Daoy (cell line): ENCODE results near the gene GSTA5. TPM values are rescaled to one million over a fixed set of nuclear protein-coding genes. Genes with fewer than 3 reads are reported as not detected.
A peak's percentile ranks its signal among the peaks of the same experiment; 100 is the strongest.
"Not testable (repeated sequence)": the region's sequence is repeated elsewhere in the genome, so short reads cannot be mapped to it uniquely, and the experiment has no call there.

Source experiments
- DNase-seq: peaks from one replicate; pipeline ENCODE4 v3.0.0-alpha.2; 2015; ENCODE audit warnings: low read depth
- total RNA-seq: library from RNA; depleted of rRNA; stranded (reverse); fragments of >200 nt; shearing (Covaris generic); gene quantifications from 2 replicates; pipeline ENCODE4 v1.2.3, GENCODE V29; 2014; rRNA removed

GSTA5 gene
- total RNA-seq: not detected in 2 replicates

DNA sequence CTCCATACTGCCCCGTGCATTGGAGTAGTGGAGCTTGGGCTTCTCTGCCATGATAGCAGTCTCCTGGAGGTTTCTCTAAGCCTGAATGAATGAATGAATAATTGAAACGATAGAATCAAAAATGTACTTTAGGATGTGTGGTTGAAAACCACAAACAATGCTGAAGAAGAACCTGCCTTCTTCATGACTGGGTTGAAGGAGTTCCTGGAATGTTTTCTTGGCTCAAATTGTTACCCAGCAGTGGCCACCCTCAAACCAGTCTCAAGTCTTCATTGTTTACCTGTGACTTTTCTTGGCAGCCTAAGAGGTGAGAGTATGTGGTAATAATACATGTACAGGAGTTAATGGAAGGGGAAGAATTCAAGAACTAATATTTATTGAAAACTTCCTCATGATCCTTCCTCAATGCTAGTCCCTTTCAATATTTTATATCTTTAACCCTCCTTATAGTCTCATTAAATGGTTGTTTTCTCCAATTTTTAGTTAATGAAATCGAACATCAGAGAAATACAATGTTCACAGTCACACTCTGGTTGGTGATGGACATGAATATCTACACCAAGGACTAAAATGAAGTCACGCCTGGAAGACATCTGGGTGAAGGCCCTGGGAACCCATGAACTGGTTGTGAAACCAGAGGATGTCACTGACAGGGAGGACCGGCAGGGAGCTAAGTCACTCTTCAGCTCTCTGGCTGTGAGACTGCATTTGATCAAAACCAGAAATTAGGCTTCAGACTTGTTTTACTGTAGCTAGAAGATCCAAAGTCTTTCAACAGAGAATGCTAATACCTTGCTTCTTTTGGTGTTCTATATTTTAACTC, at the start of gene GSTA5:
GSTA5 (minus strand) TSS at position 51 of the 823 bp plus-strand sequence.
- no peak for DNase-seq

DNA sequence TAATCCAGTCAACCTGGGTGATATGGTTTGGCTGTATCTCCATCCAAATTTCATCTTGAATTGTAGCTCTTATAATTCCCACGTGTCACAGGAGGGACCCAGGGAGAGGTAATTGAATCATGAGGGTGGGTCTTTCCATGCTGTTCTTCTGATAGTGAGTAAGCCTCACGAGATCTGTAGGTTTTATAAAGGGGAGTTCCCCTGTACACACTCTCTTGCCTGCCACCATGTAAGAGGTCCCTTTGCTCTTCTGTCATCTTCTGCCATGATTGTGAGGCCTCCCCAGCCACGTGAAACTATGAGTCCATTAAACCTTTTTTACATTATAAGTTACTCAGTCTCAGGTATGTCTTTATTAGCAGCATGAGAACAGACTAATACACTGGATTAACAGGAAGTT, 49.4 kb upstream of the GSTA5 start:
- no peak for DNase-seq

DNA sequence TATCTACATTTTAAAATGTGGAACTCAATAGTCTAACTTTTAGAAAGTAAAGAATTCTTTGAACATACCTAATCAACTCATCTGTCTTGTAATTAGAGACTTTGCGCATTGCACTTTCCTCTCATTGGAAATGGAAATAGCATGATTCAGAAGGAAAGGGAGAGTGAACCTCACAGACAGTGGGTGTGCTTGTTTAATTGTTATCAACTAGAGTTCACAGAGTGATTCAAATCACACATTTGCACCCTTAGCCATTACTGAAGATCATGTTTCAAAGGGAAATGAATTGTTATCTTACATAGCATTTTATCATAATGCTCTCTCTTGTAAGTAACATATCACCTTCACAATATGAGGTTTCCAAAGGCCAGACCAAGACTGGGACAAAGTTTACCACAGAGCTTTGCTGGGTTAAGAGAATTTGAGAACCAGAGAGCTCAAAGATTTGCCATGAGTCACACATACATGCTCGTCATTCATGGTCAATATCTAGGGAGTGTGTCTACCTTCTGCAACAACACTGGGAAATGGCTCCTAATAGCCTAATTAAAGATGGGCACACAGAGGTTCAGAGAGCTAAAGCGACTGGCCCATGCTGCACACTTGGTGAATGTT, 47.4 kb upstream of the GSTA5 start:
- DNase-seq: peak; percentile 37

DNA sequence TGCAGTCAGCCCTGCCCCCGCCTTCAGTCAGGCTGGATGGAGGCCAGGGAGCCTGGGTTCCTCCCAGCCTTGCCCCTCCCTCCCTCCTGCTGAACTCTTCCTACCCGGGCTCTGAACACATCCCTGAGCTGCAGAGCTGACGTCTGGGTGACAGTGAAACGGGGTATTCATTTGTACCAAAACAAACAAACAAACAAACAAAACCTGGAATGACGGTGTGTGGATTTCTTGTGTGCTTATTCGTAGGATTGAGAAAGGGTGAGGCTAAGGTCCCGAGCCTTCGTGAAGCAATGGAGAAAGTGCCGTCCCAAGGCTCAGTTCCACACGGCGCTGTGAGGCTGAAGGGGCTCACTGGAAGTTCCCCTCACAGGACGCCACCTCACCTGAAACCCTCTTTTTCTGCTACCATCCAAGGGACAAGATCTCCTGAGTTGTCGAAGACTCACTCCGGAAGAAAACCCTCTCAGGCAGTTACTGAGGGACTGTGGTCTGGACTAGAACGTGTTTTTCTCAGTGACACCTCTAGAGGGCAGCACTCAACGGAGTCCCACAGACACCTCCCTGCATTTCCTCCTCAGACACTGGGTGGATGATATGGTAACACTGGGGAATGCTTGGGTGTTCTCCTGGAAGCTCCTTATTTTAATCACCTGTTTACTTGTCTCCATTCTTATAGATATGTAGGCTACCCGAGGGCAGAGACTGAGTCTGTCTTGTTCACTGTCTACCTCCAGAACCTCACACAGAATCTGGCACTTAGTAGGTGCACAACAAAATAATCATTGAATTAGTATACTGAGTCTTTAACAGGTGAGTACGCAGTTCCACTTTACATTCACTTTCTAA, 41.6 kb upstream of the GSTA5 start:
- peak; percentile 83 for DNase-seq

DNA sequence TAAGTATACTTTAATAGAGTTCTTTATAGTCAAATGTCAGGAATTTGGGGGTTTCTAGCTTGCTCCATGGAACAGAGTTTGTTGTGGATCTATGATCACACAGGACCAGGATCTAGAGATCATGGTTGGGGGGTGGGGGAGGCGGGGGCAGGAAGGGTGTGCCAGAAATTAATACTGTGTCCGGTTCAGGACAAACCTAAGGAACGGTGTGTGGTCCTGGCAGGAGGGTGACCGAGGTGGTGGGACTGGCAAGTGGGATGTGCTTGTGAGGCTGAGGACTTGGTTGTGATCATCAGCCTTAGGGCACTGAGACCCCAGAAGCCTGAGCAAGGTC, 41.0 kb upstream of the GSTA5 start:
- DNase-seq: no peak

DNA sequence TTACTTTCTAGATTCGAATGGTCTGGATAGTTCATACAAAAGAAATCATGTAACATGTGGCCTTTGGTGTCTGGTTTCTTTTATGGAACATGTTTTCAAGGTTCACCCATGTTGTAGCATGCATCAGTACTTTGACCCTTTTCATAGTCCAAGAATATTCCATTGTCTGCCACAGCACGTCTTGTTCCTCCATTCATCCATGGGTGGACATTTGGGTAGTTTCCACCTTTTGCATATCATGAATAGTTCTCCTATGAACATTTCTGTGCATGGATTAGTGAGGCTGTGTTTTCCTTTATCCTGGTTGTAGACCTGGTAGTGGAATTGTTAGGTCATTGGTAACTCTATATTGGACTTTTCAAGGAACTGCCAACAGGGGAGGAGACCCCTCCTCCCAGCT, 37.2 kb upstream of the GSTA5 start:
- no peak for DNase-seq

DNA sequence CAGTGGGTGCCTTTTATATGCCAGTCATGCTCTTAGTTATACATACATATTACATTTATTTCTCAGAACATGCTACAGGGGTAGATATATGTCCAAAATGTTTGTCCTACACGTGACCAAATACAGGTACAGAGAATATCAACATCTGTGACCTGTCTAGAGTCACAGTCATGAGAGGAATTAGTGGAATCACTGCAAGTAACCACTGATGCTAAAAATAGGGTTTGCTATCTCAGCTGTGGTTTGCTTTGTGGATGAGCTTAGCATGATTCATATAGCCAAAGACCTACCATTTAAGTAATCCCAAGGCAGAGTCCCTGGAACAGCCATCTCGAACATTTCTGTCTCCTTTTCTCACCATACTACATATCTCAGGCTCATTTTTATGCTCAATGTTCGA, 36.6 kb upstream of the GSTA5 start:
- peak; percentile 83 for DNase-seq

DNA sequence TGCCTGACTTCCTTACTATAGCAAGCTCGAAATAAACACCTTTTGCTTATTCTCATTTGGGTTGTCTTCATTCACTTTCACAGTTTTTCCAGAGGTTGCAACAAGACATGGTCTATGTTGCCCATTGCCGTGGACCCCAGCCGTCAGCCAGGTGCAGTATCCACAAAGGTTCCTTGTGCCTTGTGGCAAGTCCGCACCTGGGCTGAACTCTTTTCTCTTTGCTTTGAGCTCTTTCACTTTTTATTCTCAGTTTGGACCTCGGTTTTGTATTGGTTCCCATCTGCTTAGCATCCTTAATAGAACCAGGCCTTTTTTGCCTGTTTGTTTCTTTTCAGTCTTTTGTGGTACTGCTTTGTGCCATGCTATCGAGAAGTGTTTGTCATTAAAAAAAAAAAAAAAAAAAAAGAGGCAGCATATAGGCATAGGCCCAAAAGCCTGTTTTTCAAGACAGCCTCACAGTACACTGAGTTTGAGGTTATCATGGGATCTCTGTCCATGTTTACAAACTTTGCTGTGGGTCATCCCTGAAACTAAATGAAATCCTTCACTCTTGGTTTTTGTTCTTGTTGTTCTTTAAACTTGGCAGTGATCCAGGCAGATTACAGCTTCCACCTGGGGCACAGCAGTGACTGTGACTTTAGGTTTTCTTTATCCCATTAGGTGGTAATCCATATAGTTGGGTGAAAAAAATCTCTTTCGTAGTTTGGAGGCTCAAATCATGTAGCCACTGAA, 35.6 kb upstream of the GSTA5 start:
- no peak for DNase-seq

DNA sequence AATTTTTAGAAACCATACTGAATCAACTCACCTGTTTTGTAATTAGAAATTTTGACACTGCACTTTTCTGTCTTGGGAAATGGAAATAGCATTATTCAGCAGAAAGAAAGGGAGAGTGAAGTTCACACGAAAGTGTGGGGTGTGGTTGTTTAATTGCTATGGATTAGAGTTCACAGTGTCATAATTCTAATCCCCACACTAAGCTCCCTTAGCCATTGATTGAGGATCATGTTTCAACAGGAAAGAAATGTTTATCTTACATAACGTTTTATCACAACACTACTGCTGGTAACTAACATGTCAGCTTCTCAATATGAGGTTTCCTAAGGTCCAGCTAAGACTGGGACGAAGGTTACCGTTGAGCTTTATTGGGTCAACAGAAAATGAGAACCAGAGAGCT, 31.4 kb upstream of the GSTA5 start:
- no peak for DNase-seq

DNA sequence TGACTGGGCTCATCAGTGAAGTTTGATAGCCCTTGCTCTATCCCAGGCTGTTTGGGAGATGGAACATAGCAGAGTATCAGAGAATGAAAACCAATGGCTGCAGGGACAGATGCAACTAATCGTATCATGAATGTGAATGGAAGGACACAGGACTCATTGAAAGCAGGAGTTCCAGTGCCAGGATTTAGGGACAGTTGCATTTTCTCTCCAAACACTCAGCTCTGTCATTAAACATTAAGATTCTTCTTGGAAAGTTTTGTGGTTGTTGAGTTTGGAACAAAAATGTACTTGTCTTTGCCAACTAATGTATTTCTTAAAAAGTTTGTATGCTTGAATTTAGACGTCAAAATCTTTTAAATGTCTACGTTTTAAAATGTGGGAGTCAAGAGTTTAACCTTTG, 31.0 kb upstream of the GSTA5 start:
- DNase-seq: no peak

DNA sequence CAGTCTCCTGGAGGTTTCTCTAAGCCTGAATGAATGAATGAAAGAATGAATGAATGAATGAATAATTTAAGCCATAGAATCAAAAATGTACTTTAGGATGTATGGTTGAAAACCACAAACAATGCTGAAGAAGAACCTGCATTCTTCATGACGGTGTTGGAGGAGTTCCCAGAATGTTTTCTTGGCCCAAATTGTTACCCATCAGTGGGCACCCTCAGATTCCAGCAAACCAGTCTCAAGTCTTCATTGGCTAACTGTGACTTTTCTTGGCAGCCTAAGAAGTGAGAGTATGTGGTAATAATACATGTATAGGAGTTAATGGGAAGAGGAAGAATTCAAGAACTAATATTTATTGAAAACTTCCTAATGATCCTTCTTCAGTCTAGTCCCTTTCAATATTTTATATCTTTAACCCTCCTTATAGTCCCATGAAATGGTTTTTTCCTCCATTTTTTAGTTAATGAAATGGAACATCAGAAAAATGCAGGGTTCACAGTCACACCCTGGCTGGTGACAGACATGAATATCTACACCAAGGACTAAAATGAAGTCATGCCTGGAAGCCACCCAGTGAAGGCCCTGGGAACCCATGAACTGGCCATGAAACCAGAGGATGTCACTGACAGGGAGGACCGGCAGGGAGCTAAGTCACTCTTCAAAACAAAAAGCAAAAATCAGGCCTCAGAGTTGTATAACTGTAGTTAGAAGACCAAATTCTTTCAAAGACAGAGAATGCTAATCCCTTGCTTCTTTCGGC, 29.9 kb upstream of the GSTA5 start:
- DNase-seq: not testable (repeated sequence)

DNA sequence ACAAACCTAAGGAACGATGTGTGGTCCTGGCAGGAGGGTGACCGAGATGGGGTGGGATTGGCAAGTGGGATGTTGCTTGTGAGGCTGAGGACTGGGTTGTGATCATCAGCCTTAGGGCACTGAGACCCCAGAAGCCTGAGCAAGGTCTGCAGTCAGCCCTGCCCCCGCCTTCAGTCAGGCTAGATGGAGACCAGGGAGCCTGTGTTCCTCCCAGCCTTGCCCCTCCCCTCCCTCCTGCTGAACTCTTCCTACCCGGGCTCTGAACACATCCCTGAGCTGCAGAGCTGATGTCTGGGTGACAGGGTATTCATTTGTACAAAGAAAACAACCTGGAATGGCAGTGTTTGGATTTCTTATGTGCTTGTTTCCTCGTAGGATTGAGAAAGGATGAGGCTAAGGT, 28.3 kb upstream of the GSTA5 start:
- not testable (repeated sequence) for DNase-seq

DNA sequence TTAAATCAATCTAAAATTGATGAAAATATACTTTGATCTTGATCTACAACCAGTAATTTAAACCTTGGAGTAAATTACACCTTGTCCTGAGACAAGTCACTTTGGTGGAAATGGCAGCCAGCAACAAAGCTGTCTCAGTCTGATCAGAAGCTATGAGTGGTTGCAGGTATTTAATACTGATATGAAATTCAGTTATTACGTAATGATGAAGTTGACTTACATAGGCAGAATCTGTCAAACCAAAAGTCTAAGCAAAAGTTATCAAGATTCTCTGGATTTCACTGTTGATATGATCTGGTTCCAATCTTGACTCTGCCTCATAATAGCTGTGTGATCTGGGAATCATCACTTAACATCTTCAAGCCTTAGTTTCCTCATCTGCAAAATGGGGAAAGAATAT, 27.6 kb upstream of the GSTA5 start:
- DNase-seq: no peak

DNA sequence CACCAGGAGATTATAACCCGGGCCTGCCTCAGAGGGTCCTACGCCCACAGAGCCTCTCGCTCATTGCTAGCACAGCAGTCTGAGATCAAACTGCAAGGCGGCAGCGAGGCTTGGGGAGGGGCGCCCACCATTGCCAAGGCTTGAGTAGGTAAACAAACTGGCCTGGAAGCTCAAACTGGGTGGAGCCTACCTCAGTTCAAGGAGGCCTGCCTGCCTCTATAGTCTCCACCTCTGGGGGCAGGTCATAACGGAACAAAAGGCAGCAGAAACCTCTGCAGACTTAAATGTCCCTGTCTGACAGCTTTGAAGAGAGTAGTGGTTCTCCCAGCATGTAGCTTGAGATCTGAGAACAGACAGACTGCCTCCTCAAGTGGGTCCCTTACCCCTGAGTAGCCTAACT, 20.5 kb upstream of the GSTA5 start:
- not testable (repeated sequence) for DNase-seq

DNA sequence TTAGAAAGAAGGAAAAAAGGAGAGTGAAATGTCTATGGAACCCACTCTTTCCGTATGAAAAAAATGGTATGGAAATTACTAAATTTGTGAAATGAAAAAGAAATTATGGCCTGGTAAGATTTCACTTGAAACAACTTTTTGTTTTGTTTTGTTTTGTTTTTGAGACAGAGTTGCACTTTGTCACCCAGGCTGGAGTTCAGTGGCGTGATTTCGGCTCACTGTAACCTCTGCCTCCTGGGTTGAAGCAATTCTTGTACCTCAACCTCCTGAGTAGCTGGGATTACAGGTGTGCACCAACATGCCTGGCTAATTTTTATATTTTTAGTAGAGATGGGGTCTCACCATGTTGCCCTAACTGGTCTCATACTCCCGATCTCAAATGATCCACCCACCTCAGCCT, 17.8 kb upstream of the GSTA5 start:
- DNase-seq: no peak

DNA sequence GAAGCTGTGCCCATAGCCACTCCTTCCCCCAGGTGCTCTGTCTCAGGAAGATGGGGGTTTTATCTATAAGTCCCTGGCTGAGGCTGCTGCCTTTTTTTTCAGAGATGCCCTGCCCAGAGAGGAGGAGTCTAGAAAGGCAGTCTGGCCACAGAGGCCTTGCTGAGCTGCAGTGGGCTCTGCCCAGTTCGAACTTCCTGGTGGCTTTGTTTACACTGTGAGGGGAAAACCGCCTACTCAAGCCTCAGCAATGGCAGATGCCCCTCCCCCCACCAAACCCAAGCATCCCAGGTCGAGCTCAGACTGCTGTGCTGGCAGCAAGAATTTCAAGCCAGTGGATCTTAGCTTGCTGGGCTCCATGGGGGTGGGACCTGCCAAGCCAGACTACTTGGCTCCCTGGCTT, 15.5 kb upstream of the GSTA5 start:
- DNase-seq: peak; percentile 60

DNA sequence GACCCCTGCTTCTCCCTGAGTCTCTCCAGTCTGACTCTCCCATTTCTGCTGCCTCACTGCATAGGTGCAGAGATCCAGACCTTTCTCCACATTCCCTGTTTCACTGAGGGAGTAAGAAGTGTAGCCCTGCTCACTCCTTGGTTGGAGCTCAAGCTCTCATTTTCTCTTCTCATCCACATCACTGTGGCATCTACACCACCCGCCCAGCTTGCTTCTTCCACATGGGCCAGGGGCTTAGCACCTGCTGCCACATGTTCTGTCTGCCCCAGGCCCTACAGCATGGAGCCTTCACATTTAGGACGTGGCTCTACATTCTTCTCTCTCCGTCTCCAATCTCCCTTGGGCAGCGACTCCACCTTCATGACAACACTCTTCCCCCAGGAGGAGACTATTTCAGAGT, 8.5 kb upstream of the GSTA5 start:
- no peak for DNase-seq

DNA sequence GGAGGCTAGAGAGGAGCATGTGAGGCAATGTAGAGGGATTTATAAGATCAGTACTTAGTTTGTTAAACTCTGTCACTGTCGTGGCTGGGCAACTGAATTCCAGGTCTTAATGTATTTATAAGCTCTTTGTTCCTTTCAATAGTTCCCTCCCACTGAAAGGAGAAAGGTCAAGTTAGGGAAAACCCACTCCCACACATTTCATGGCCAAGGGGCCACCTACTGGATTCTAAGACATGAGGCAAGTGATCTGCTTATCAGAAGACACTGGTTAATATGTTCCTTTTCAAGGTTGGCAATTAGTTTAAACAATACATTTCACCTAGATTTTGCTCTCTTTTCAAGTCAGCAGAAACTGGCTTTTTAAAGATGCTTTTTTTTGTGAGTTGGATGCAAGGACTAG, 5.4 kb upstream of the GSTA5 start:
- no peak for DNase-seq

DNA sequence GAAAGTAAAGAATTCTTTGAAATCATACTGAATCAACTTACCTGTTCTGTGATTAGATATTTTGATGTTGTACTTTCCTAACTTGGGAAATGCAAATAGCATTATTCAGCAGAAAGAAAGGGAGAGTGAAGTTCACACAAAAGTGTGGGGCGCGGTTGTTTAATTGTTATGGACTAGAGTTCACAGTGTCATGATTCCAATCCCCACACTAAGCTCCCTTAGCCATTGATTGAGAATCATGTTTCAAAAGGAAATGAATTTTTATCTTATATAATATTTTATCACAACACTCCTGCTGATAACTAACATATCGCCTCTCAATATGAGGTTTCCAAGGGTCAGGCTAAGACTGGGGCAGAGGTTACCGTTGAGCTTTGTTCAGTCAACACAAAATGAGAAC, 3.0 kb upstream of the GSTA5 start:
- no peak for DNase-seq

DNA sequence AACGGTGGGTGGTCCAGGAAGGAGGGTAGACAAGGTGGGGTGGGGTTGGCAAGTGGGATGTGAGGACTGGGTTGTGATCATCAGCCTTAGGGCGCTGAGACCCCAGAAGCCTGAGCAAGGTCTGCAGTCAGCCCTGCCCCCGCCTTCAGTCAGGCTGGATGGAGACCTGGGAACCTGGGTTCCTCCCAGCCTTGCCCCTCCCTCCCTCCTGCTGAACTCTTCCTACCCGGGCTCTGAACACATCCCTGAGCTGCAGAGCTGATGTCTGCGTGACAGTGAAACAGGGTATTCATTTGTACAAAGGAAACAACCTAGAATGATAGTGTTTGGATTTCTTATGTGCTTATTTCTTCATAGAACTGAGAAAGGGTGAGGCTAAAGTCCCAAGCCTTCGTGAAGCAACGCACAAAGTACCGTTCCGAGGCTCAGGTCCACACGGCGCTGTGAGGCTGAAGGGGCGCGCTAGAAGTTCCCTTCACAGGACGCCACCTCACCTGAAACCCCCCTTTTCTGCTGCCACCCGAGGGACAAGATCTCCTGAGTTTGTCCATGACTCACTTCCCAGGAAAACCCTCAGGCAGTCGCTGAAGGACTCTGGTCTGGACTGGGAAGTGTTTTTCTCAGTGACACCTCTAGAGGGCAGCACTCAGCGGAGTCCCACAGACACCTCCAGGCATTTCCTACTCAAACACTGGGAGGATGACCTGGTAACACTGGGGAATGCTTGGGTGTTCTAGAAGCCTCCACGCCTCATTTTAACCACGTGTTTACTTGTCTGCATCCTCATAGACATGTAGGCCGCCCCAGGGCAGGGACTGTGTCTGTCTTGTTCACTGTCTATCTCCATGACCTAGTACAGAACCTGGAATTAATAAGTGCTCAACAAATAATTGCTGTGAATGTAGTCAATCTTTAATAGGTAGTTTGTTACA, 1.2 kb downstream of the GSTA5 start:
- peak; percentile 85 for DNase-seq
